K562 (cell line): ENCODE measurements around the gene ZFHX2. TPM values are rescaled to one million over a fixed set of nuclear protein-coding genes. Genes with fewer than 3 reads are reported as not detected.

Source experiments
- ATAC-seq: fragments of 200-7000 bp; cut with Tn5 transposase; 3 replicates; pipeline ENCODE4 v1.9.1; 2020; ENCODE audit warnings: moderate library complexity
- BruUV-seq: library from RNA; stranded (reverse); fragments of 400-500 nt; replicated peaks from 2 replicates; lab custom pipeline; 2021; lab: Mats Ljungman, UMichigan
- CTCF ChIA-PET: fragments of 300-600 bp; formaldehyde crosslinking; extraction: SDS; loops from one replicate; lab custom pipeline; 2021; ENCODE audit warnings: low intra/inter-chr PET ratio; lab: Yijun Ruan, JAX
- POLR2A ChIA-PET: fragments of 300-600, 350-650 bp; sonication (Branson Sonifier 250); formaldehyde crosslinking; extraction: SDS; loops from one replicate; lab custom pipeline; 2021; ENCODE audit warnings: antibody characterized with exemption, inconsistent platforms; lab: Yijun Ruan, JAX
- DNase-seq, 4 experiments: peaks; one replicate each; pipeline versions ENCODE4 v3.0.0 to v3.0.0-alpha.2; 2011 to 2018; ENCODE audit warnings: low spot score in 3 of 4, mixed read lengths in 3 of 4; ENCODE audit errors: extremely low read depth in 1 of 4
- FAIRE-seq: peaks from 2 replicates; lab custom pipeline; 2011; peaks lifted over from hg19 to GRCh38; lab: Jason Lieb, UNC
- H2AFZ ChIP-seq: 2 replicates; pipeline ENCODE4 v1.6.0; 2011; ENCODE audit warnings: low read depth, low read length, control low read depth, inconsistent platforms
- H3K27ac ChIP-seq: fragments of 200-600 bp; 3 replicates; pipeline ENCODE4 v1.8.0; 2011; ENCODE audit warnings: low read depth, mild to moderate bottlenecking, control low read depth, inconsistent platforms, low read length, moderate library complexity, mixed read lengths; ENCODE audit errors: extremely low read depth
- H3K27me3 ChIP-seq, 2 experiments: fragments of 300-600 bp in 1 of 2; 2 replicates in 1 of 2; 3 replicates in 1 of 2; pipeline versions ENCODE4 v1.6.0 to v1.8.0; 2011; ENCODE audit warnings: inconsistent platforms in 2 of 2, low read length in 2 of 2, mild to moderate bottlenecking in 1 of 2, mixed read lengths in 1 of 2, moderate library complexity in 1 of 2; ENCODE audit not compliant: control insufficient read depth in 2 of 2, insufficient read depth in 2 of 2
- H3K36me3 ChIP-seq: fragments of 300-600 bp; 3 replicates; pipeline ENCODE4 v1.8.0; 2011; ENCODE audit warnings: mild to moderate bottlenecking, low read length, inconsistent platforms; ENCODE audit not compliant: control insufficient read depth, insufficient read depth
- H3K4me1 ChIP-seq, 2 experiments: fragments of 200-600 bp in 1 of 2; replicated peaks in 1 of 2; 2 replicates in 1 of 2; 3 replicates in 1 of 2; pipeline versions ENCODE4 v1.5.1 to v1.8.0; 2011; ENCODE audit warnings: inconsistent platforms in 2 of 2, low read length in 2 of 2, mild to moderate bottlenecking in 1 of 2, mixed read lengths in 1 of 2, moderate library complexity in 1 of 2; ENCODE audit not compliant: control insufficient read depth in 2 of 2, insufficient read depth in 2 of 2
- H3K4me2 ChIP-seq: 2 replicates; pipeline ENCODE4 v1.6.1; 2011; ENCODE audit warnings: low read length, control low read depth, inconsistent platforms, mixed read lengths; ENCODE audit not compliant: insufficient read depth
- H3K4me3 ChIP-seq: fragments of 200-600 bp; sonication (generic), shearing (Covaris generic); 2 replicates; pipeline ENCODE4 v1.5.1; 2016; ENCODE audit warnings: control low read depth, inconsistent platforms
- H3K79me2 ChIP-seq: fragments of 200-600 bp; 3 replicates; pipeline ENCODE4 v1.8.0; 2011; ENCODE audit warnings: low read length, inconsistent platforms; ENCODE audit not compliant: control insufficient read depth, insufficient read depth
- H3K9ac ChIP-seq, 2 experiments: 2 replicates each; pipeline versions ENCODE4 v1.6.0 to v1.6.1; 2011; ENCODE audit warnings: low read depth in 2 of 2, low read length in 2 of 2, control low read depth in 1 of 2, inconsistent platforms in 1 of 2, mild to moderate bottlenecking in 1 of 2, mixed read lengths in 1 of 2; ENCODE audit not compliant: insufficient read depth in 1 of 2
- H3K9me1 ChIP-seq: one replicate; pipeline ENCODE4 v1.6.0; 2011; ENCODE audit warnings: inconsistent platforms, mild to moderate bottlenecking, low read length, moderate library complexity; ENCODE audit not compliant: control insufficient read depth, insufficient read depth
- H3K9me3 ChIP-seq: replicated peaks from 2 replicates; pipeline ENCODE4 v1.5.1; 2011; ENCODE audit warnings: low read depth, low read length, inconsistent platforms; ENCODE audit not compliant: control insufficient read depth, insufficient read depth
- H4K20me1 ChIP-seq: replicated peaks from 2 replicates; pipeline ENCODE4 v1.6.1; 2011; ENCODE audit warnings: low read length, inconsistent platforms, mixed read lengths; ENCODE audit not compliant: control insufficient read depth, insufficient read depth
- BACH1 ChIP-seq: fragments of 200-800 bp; sonication (Bioruptor generic); IDR thresholded peaks from 2 replicates; pipeline ENCODE4 v1.6.1; 2016; ENCODE audit warnings: missing genetic modification characterization, missing compliant biosample characterization
- BCOR ChIP-seq: fragments of 450-650 bp; IDR thresholded peaks from 2 replicates; pipeline ENCODE4 v1.6.1; 2016
- CBFA2T2 ChIP-seq: fragments of 450-650 bp; conservative IDR thresholded peaks from 2 replicates; pipeline ENCODE4 v1.6.1; 2017; ENCODE audit warnings: mild to moderate bottlenecking
- CREB1 ChIP-seq, 2 experiments: sonication (generic) in 1 of 2; formaldehyde crosslinking in 1 of 2; IDR thresholded peaks; 2 replicates each; pipeline versions ENCODE4 v1.6.1 to v1.8.0; 2012 to 2022; ENCODE audit warnings: inconsistent platforms in 1 of 2, mild to moderate bottlenecking in 1 of 2, missing genetic modification reagents in 1 of 2, moderate library complexity in 1 of 2
- EGR1 ChIP-seq: fragments of 450-650 bp; conservative IDR thresholded peaks from 2 replicates; pipeline ENCODE4 v1.6.1; 2017; ENCODE audit warnings: mild to moderate bottlenecking
- HDGF ChIP-seq: fragments of 450-650 bp; IDR thresholded peaks from 2 replicates; pipeline ENCODE4 v1.6.1; 2016
- MCM2 ChIP-seq: fragments of 450-650 bp; IDR thresholded peaks from 2 replicates; pipeline ENCODE4 v1.6.1; 2017; ENCODE audit warnings: low read depth, mild to moderate bottlenecking
- MTA2 ChIP-seq: fragments of 450-650 bp; IDR thresholded peaks from 2 replicates; pipeline ENCODE4 v1.6.1; 2016; ENCODE audit warnings: low read depth
- PHF8 ChIP-seq: fragments of 200-600 bp; sonication (generic); IDR thresholded peaks from 2 replicates; pipeline ENCODE4 v1.6.1; 2012; ENCODE audit warnings: mixed run types, mild to moderate bottlenecking, inconsistent platforms, low read length, moderate library complexity, borderline replicate concordance
- STAG1 ChIP-seq: sonication (generic); formaldehyde crosslinking; IDR thresholded peaks from 2 replicates; pipeline ENCODE4 v1.5.0; 2020; ENCODE audit warnings: missing genetic modification reagents, borderline replicate concordance
- ZFP1 ChIP-seq: fragments of 450-650 bp; formaldehyde crosslinking; IDR thresholded peaks from 2 replicates; pipeline ENCODE4 v1.4.0; 2020; ENCODE audit warnings: mild to moderate bottlenecking, mixed read lengths
- ZFP30 ChIP-seq: fragments of 250-450 bp; sonication (Bioruptor Pico); IDR thresholded peaks from 2 replicates; pipeline ENCODE4 v1.8.0; 2022; ENCODE audit warnings: moderate library complexity, mild to moderate bottlenecking, inconsistent platforms, borderline replicate concordance
- ZNF644 ChIP-seq: fragments of 200-800 bp; sonication (Bioruptor generic); IDR thresholded peaks from 2 replicates; pipeline ENCODE4 v1.6.1; 2016; ENCODE audit warnings: low read depth, missing genetic modification characterization, missing compliant biosample characterization
- WGBS: fragments of 100-300 bp; shearing (Covaris generic); methylation state at CpG from one replicate; pipeline ENCODE4 v1.1.6; 2016; ENCODE audit warnings: low coverage, mixed read lengths; ENCODE audit not compliant: insufficient coverage; ENCODE audit errors: missing lambda C conversion rate; 5-methylcytosine and 5-hydroxymethylcytosine counted together
- in situ Hi-C: fragments of 300-500 bp; cut with MboI; formaldehyde crosslinking; loops from 4 replicates; pipeline ENCODE4 v1.15.0; 2018; ENCODE audit warnings: inconsistent platforms, mixed read lengths
- intact Hi-C: fragments of 100-400 bp; cut with micrococcal nuclease; formaldehyde crosslinking; loops from 2 replicates; pipeline ENCODE4 v1.14.2; 2022
- polyA plus RNA-seq, 8 experiments: library from polyadenylated mRNA; depleted of rRNA in 4 of 8; stranded (reverse) in 5 of 8; unstranded in 3 of 8; fragments of >200 nt; fragmentation: Nextera tagmentation in 2 of 8; fragmentation: Illumina TruSeq in 1 of 8; extraction: Ambion mirVana in 2 of 8; extraction: Trizol in 1 of 8; gene quantifications; 2 replicates each; pipeline versions ENCODE4 v1.2.1 to v1.2.3, GENCODE V29; 2011 to 2014; ENCODE audit warnings: inconsistent platforms in 1 of 8, missing spikeins in 1 of 8
- total RNA-seq, 7 experiments: library from RNA; depleted of rRNA in 6 of 7; stranded (reverse); fragments of >200 nt in 6 of 7; fragmentation: Illumina TruSeq in 2 of 7; extraction: Trizol in 2 of 7; gene quantifications; 2 replicates each; pipeline versions ENCODE4 v1.2.1 to v1.2.3, GENCODE V29; 2011 to 2021; ENCODE audit warnings: low replicate concordance in 1 of 7
- TF ChIP-seq, protein P1 (sequence below): fragments of 450-650 bp; formaldehyde crosslinking; conservative IDR thresholded peaks from 2 replicates; pipeline ENCODE4 v1.4.0; 2022; ENCODE audit warnings: mild to moderate bottlenecking, missing genetic modification characterization
- TF ChIP-seq, protein P2 (sequence below), 2 experiments: fragments of 200-800 bp in 1 of 2; sonication (Bioruptor generic) in 1 of 2; sonication (generic) in 1 of 2; formaldehyde crosslinking in 1 of 2; IDR thresholded peaks in 1 of 2; conservative IDR thresholded peaks in 1 of 2; 2 replicates each; pipeline versions ENCODE4 v1.5.0 to v1.6.1; 2016 to 2020; ENCODE audit warnings: missing compliant biosample characterization in 1 of 2, missing genetic modification characterization in 1 of 2, missing genetic modification reagents in 1 of 2

The ZFHX2 gene
- total and polyA plus RNA-seq, 9 of the 15 experiments (the other 6 are each of a cell fraction or from before 2014, with no cell fraction given), result 0.06 to 0.11 (median 0.11) TPM; not detected in 4

DNA sequence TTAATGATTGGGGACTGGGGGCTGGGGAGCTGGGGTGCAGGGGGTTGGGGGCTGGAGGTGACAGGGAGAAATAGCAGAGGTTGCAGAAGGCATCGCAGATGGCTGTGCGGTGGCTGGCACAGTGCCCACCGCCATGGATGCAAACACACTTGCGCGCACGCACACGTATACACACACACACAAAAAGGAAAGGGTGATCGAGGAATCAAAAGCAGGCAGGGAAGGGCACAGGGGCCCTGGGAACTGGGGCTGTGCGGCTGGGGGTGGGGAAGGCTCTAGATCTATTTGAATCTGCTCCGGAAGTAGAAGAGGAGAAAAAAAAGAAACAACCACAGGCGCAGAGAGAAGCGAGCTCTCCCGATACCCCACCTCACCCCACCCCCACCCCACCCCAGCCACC lies 39.4 kb downstream of the ZFHX2 start:
- ChIA-PET CTCF (no interaction called here), POLR2A (interaction anchor here (0.6 kb wide), 1 partner anchor 18 kb away, joined by 5 read pairs; no protein-coding TSS in a partner anchor)
- no peaks in the 10 kb centered on the region for H3K36me3 ChIP-seq
- in situ Hi-C loops (no loop called here), intact Hi-C loops (no loop called here)
- no TSS peak for BruUV-seq
- H2AFZ ChIP-seq, result no peak overlapping the region
- H3K9me3 ChIP-seq, result no peaks in the 10 kb centered on the region
- no peak for FAIRE-seq
- WGBS, result 40% methylated on average over 1 of the region's 13 CpGs
- ATAC-seq, result no peak
- TF ChIP-seq CREB1 (IDR thresholded peaks at IDR 0.05) (no peak), CREB1 (CRISPR knock-in tag; IDR thresholded peaks at IDR 0.05) (no peak), MCM2 (no peak), BACH1 (tag) (no peak)
- no peaks in the 10 kb centered on the region for H3K9me1 ChIP-seq
- H3K4me3 ChIP-seq, result no peak overlapping the region
- H3K27me3 ChIP-seq, result no peaks in the 10 kb centered on the region
- no peaks in the 10 kb centered on the region for H3K79me2 ChIP-seq
- no peak for DNase-seq
- no peaks in the 10 kb centered on the region for H4K20me1 ChIP-seq
- no peak overlapping the region for H3K4me2 ChIP-seq
- H3K4me1 ChIP-seq, result no peaks in the 10 kb centered on the region; a peak in 1 of 5 replicates
- H3K27ac ChIP-seq, result no peak overlapping the region
- no peak overlapping the region for H3K9ac ChIP-seq

DNA sequence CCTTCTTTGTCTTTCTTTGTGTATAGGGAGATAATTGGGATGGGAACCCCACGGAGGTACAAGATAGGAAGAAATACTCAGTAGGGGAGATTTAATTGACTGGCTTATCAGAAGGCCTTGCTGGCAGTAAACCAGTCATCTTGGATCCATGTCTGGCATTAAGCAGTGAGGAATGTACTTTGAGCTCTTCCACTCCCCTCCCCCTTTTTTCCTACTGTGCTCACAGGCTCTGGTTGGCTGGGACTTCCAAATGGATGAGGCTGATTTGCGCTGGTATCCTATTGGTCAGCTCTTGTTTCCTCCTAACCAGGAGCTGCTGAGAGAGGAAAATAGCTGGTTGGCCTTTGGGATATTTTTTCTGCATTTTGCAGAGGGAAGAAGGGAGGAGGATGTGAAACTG lies 57.3 kb downstream of the ZFHX2 start:
- DNase-seq (no peak), ATAC-seq (no peak), FAIRE-seq (no peak)
- Histone ChIP-seq H3K4me3 (no peak overlapping the region), H3K9ac (no peak overlapping the region), H3K27me3 (no peaks in the 10 kb centered on the region), H3K9me1 (no peaks in the 10 kb centered on the region), H3K4me1 (no peaks in the 10 kb centered on the region), H2AFZ (no peak overlapping the region), H4K20me1 (no peaks in the 10 kb centered on the region), H3K9me3 (no peaks in the 10 kb centered on the region), H3K27ac (no peak overlapping the region), H3K36me3 (no peaks in the 10 kb centered on the region), H3K4me2 (no peak overlapping the region), H3K79me2 (no peaks in the 10 kb centered on the region)
- in situ Hi-C loops, result no loop called here
- 31% methylated on average over 2 of the region's 2 CpGs for WGBS
- CTCF ChIA-PET, result no interaction called here
- POLR2A ChIA-PET, result interaction anchor here (0.6 kb wide), 2 partner anchors 18 to 58 kb away, joined by 3 to 5 read pairs; no protein-coding TSS in a partner anchor
- BruUV-seq, result no TSS peak
- intact Hi-C loops, result no loop called here
- no peak for TF ChIP-seq ZFP1
- no peak for TF ChIP-seq STAG1 (CRISPR knock-in tag)
- no peak for TF ChIP-seq ZNF644 (tag)
- no peak for TF ChIP-seq HDGF
- no peak for TF ChIP-seq CBFA2T2
- TF ChIP-seq BCOR, result no peak
- TF ChIP-seq EGR1, result no peak
- TF ChIP-seq PHF8, result no peak
- TF ChIP-seq MTA2, result no peak
- TF ChIP-seq, protein P1, sequence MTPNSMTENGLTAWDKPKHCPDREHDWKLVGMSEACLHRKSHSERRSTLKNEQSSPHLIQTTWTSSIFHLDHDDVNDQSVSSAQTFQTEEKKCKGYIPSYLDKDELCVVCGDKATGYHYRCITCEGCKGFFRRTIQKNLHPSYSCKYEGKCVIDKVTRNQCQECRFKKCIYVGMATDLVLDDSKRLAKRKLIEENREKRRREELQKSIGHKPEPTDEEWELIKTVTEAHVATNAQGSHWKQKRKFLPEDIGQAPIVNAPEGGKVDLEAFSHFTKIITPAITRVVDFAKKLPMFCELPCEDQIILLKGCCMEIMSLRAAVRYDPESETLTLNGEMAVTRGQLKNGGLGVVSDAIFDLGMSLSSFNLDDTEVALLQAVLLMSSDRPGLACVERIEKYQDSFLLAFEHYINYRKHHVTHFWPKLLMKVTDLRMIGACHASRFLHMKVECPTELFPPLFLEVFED, result no peak
- no peak for TF ChIP-seq ZFP30
- TF ChIP-seq, protein P2, sequence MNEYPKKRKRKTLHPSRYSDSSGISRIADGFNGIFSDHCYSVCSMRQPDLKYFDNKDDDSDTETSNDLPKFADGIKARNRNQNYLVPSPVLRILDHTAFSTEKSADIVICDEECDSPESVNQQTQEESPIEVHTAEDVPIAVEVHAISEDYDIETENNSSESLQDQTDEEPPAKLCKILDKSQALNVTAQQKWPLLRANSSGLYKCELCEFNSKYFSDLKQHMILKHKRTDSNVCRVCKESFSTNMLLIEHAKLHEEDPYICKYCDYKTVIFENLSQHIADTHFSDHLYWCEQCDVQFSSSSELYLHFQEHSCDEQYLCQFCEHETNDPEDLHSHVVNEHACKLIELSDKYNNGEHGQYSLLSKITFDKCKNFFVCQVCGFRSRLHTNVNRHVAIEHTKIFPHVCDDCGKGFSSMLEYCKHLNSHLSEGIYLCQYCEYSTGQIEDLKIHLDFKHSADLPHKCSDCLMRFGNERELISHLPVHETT (CRISPR knock-in tag; conservative IDR thresholded peaks at IDR 0.05 in 1 of 2, IDR thresholded peaks at IDR 0.05 in 1 of 2), result no peak
